NCI-H345 (cell line): ENCODE results near the gene RAP2B.

Experiments
- DNase-seq: peaks from one replicate; lab custom pipeline; 2025; lab: John Stamatoyannopoulos, UW

RAP2B gene

DNA sequence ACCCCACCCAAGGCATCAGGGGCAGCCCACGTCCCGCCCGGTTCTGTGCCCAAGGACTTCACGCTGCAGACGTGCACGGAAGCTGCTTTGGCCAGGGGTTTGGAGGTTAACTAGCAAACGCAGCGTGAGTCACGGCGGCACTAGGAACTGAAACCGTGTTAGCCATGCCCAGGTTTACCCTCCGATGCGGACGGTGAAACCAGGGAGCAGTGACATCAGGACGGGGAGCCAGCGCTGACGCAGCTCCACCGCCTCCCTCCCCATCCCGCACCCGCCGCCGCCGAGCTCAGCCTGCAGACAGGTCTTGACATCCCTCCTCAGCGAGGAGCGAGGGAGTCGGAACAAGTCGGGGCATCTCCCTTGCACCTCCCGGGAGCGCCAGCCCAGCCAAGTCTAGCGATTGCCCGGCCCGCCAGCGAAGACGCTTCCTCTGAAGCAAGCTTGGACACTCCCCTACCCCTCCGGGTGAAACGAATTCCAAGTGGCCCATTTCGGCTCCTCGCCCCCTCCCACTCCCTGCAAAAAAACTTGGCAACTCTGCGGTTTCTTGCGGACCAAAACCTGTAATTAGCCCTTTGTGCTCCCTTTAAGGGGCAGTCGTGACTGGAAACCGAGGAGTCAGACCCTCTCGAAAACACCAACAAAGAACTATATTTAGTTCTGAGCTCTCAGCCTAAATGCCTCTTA, 1.4 kb upstream of the RAP2B start:
- DNase-seq: peak; percentile 38

DNA sequence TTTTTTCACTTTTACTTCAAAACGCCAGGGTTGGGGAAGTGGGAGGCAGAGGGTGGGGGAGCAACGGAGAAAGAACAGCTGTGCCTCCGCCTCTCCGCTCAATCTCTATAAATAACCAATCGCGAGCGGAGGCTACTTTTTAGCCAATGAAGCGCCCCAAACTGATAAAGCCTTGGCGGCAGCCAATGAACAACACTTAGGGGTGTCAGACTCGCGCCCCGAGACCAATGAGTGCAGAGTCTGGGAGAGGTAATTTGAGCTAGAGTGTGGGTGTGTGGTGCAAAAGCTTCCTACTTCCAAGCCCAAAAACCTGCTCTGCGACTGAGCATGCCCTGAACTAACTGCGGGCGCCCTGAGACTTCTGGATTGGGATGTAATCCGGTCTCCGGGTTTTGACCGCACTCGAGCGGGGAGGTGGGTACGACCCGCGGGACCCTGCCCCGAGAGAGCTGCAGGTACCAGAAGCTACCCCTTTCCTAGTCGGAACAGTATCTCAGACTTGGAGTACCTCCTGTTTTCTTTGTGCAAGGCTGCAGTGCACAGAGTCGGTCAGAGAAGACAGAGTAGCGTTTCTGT, 800 bp upstream of the RAP2B start:
- DNase-seq: peak; percentile 94

DNA sequence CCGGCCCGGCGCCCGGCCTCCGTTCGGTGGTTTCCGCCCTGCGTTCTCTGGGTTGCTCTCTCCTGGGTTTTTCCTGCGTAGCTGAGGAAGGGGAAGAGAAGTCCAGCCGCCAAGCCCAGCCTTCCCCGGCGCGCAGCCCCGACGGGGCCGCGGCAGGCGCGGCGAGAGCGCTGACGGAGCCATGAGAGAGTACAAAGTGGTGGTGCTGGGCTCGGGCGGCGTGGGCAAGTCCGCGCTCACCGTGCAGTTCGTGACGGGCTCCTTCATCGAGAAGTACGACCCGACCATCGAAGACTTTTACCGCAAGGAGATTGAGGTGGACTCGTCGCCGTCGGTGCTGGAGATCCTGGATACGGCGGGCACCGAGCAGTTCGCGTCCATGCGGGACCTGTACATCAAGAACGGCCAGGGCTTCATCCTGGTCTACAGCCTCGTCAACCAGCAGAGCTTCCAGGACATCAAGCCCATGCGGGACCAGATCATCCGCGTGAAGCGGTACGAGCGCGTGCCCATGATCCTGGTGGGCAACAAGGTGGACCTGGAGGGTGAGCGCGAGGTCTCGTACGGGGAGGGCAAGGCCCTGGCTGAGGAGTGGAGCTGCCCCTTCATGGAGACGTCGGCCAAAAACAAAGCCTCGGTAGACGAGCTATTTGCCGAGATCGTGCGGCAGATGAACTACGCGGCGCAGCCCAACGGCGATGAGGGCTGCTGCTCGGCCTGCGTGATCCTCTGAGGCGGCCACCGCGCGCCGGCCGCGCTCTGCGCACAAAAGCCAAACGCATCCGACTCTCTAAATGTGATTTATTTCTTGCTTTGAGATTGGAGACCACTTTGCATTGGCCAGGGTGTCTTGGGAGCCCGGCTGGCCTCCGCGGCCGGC, 727 bp downstream of the RAP2B start:
- DNase-seq: peak; percentile 18

DNA sequence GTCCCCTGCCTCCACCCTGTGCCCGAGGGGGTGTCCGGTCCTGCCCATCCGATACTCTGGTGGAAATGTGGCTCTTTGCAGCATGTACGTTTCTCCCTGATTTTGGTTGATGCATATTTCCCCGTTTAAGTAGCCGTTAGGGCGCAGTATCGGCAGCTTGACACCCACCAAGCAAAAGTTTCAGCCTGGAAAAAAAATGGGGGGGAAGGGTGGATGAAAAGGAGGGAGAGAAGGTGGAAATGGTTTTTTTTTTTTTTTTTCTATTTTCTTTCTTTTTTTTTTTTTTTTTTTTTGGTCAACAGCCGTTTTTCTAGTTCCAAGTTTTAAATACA, 1.3 kb downstream of the RAP2B start:
- DNase-seq: no peak

DNA sequence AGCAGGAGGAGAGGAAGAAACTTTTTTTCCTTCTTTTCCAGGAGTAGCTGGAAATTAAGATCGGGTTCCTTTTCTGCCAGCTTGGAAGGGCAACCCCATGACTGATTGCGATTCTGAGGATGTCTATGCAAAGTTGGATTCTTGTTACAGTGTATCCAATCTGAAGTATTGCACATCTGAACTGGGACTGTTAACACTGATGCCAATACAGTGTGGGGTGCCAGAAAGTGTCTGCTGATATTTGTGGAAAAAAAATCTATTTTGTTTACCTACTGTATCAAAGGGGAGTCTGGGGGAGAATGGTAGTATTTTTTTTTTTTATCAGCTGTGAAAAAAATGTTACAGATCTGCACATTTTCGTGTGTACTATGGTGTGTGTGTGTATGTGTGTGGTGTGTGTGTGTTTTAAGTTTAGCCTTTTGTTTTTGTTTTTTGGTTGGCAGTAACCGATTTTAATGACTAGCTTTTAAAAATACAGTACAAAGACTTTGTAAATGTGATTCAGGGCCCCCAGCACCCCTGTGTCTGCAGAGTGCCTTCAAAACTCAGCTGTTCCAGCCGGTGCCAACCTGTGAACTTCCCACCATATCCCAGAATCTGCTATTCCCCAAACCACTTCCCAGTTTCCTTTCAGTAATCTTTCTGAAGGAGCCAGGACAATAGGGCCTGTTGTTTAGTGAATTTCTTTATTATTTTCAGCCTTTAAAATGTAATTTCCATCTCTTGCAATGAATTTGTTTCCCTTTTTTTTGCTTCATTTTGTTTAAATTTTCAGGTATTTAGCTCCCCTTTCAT, 1.9 kb downstream of the RAP2B start:
- no peak for DNase-seq

DNA sequence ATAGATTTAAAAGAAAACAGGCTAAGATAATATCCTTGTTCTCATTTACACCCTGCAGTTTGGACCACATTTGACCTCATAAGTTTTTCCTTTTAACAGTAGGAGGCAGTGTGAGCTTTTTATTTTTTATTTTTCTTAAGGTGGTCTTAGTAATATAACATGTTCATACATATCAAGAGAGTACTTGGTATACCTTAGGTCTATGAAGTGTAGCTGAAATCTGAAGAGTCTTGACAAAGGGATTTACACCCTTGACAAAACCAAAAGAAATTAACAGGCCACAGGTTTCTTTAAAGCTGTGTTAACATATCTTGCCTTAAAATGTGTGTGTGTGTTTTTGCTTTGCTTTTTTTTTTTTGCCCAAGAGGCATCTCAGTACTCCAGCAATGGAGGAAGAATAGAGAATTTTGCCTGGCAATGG, 3.2 kb downstream of the RAP2B start:
- DNase-seq: no peak

DNA sequence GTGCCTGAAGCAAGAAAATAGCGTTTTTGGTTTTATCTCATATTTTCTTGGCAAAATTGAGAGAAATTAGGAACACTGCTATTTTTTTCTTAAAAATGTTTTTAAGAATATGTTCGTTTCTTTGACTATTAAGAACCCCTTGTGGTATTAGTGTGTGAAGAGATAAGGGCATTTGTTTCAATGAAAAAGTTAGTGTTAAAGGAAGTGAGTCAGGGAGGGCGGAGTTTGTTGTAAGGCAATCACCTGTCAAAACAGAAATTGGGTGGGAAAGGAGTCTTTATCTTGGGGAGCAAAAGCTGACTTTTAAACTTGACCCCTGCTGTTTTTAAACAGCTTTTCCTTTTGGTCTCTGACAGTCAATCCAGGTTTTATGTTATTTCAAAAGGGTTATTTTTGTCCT, 4.2 kb downstream of the RAP2B start:
- no peak for DNase-seq

DNA sequence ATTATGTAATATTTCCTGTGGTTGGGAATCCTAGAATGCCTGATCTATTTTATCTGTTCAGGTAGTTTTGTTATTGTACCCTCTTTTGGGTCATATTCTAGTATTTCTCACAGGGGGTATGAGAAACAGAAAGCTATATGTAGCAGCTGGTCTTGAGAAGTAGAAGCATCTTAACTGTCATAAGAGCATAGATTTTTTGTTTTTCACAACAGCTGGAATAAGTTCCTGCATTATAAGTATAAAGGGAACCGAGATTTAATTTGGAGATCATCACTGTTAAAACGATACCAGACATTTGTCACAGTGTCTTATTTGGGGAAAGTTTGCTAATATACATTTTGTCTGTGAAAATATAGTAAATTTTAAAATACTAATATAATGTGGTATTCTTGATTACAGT, 4.8 kb downstream of the RAP2B start:
- no peak for DNase-seq

DNA sequence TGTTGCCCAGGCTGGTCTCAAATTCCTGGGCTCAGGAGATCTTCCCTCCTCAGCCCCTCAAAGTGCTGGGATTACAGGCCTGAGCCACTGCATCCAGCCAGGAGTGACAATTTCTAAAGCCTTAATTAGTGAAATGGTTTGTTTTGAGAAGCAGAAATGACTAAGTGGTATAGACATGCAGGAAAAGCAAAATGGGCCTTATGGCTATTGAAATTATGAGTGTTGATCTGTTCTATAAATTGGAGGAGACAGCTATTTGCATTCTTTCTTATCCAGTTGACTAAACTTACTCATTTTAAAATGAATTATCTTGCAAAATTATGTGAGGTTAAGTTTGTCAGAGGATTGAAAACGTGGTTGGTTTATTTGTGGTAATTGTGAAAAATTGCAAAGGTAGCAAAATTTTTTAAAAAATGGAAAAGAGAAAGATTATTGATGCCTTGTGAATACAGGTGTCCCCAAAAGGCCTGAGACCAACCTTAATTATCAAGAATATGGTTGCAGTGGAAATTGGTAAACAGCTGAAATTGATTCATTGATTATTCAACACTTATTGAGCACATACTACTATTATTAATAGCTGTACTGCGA, 7.9 kb downstream of the RAP2B start:
- no peak for DNase-seq

DNA sequence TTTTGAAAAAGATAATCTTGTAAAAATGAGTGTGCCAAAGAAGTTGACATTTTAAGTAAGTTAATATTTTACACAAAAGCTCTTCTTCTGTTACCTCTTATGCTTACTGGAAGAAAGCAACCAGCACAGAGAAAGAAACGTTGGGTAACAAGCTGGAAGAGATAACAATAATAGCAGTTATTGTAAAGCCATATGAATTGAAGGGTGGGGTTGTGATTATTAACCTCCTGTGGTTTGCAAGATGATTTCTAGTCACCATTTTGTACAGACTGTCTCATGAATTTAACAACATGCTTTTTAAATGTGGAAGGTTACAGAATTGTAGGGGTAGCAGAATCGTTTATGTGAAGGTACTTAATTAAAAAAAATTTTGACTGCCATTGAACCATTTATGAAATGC, 9.2 kb downstream of the RAP2B start:
- no peak for DNase-seq

DNA sequence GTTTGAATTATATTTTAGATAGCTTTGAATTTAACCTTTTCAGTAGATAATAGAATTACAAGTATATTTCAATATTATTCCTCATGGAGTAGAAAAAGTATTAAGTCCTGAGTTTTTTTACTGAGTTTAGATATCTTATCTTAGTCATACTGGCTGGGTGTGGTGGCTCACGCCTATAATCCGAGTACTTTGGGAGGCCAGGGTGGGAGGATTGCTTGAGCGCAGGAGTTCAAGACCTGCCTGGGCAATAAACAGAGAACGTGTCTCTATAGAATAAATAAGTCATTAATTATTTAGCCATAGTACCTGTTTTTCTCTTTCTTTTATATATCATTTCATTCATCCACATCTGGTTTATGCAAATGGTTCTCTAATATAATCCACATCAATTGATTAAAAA, 9.9 kb downstream of the RAP2B start:
- DNase-seq: no peak

DNA sequence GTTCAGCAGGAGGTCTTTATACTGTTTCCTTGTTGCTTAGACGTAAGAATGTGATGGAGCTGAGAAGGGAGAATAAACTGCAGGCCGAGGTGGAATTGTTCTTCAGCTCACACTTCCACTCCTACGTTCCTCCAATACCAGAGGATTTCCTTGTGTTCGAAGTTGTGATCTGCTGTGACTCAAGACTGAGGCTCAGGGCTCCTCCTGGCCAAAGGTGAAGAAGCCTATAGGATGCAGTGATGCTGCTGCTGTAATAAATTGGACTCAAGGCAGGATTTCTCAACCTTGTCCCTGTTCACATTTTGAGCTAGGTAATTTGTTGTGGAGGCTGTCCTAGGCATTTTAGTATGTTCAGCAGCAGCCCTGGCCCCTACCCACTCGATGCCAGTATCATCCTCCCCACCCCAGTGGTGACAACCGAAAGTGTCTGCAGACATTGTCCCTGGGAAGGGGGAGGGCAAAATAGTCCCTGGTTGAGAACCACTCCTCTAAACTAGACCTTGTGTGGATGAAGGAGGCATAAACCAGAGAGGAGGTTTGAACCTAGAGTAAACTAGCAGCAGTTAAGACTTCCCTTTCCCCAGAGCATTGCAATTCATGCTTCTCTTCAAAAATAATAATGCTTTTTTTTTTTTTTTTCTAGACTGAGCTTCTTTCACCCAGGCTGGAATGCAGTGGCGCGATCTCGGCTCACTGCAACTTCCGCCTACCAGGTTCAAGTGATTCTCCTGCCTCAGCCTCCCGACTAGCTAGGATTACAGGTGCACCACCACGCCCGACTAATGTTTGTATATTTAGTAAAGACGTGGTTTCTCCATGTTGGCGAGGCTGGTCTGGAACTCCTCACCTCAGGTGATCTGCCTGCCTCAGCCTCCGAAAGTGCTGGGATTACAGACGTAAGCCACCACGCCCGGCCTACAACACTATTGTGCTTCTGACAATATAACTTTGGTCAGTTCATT, 11.1 kb downstream of the RAP2B start:
- no peak for DNase-seq

DNA sequence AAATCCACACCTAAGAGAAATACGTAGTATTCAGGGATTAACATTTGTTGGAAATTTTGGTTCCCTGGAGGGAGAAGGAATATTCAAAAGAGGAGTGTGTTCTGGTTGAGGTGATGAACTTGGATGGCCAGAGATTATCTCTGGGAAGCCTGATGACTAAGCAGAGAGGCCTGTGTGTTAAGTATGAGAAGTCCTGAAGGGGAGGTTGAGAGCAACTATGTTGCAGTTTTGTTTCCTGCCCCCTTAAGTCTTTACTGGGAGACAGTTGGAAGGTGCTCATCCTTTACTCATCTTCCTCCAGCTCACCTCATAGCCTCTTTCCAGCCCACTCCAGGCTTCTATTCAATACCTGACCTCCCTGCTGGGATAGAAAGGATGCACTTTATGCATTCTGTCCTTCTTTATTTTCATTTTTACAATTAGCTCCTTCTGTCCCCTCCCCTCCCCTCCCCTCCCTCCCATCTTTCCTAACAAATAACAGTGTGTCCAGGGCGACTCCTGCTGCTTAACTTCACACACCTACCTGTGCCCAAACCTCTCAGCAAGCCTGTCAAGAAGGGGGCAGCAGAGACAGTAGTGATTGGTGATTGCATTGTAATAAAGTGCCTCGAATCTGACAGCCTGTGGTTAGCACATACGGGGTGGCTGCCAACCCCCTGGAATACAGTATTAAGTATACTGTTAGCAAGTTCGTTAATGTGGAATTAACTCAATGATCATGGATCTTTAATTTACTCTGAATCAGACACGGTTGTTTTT, 11.9 kb downstream of the RAP2B start:
- DNase-seq: no peak

DNA sequence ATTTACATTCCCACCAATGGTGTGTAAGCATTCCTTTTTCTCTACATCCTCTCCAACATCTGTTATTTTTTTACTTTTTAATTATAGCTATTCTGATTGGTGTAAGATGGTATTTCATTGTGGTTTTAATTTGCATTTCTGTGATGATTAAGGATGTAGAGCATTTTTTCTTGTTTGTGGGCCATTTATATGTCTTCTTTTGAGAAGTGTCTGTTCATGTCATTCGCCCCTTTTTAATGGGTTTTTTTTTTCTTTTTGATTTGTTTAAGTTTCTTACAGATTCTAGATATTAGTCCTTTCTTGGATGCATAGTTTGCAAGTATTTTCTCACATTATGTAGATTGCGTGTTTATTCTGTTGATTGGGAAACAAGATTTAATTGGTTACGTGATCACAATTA, 14.2 kb downstream of the RAP2B start:
- DNase-seq: no peak

DNA sequence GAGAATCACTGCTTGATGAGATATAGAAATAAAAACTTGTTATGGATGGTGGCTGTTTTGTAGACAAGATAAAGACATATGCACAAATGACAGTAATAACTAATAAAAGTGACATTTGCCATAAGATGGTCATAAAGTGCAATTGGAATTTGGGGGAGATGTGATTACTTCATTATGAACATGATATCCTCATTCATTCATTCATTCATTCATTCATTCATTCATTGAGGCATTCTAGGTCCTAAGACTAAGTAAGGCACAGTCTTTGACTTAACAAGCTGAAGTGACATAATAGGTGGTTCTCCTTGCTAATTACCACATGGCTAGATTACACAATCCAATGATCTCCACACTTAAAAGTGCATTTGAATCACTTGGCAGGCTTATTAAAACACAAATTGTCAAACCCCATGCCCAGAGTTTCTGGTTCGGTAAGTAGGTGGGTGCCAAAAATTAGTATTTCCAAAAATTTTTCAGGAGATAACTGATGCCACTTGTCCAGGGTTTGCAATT, 18.9 kb downstream of the RAP2B start:
- no peak for DNase-seq

DNA sequence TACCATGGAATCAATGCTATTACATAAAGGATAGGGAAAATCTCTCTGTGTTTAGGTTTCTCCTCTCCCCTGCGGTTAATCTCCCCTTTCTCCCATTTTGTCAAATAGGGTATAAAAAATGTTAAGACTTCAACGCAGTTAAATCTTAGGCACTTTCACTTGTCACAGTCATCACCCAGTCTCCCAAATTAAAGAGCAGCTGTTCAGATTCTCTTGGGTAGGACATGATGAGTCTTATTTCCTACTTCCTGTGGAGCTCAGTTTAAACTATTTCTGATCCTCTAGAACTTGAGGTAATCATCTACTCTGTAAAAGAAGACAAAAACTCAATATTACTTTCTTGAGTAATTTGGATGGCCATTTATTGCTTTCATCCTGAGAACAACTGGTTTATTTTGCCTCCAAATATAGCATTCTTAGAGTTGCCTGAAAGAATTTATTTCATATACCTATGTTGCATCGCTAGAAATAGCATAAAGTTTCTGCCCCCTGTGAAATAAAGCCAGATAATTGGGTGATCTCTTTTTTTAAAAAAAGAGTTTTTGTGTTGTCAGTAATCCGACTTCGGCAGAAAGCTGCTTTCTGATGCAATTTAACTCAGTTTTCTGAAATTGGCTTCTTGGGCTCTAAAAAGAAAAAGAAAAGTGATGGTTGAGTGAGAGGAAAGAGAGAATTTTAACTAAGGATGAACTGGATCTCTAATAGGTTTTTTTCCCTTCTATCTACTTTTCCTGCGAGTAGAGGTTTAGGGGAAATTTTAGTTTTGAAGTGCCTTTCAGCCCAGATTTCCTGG, 20.7 kb downstream of the RAP2B start:
- DNase-seq: no peak

DNA sequence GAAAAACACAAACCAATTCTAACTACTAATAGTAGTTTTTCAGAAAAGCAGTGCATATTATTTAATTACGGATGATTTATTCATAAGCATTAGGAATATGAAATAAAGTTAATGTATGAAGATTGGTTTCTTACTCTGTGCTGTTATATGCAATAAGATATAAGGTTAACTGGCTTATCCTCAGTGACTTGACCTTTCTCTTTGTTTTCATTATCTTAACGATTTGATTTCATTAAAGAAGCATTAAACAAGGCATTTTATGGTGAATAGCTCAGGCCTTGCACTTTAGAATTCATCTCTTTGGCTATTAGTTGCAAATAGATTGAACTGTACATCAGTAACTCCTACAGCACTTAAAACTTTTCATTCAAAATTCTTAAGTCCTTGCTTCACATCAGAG, 28.9 kb downstream of the RAP2B start:
- no peak for DNase-seq

DNA sequence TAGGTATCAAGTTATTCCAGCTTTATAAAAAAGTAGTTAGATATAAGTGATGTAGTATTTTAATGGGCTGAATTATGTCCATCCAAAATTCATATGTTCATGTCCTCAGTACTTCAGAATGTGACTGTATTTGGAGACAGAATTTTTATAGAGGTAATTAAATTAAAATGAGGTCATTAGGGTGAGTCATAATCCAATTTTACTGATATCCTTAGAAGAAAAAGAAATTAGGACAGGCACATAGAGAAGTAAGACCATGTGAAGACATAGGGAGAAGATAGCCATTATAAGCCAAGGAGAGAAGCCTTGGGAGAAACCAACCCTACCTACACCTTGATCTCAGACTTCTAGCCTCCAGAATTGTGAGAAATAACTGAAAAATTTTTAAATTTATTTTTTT, 30.3 kb downstream of the RAP2B start:
- no peak for DNase-seq
